Cerebellar nuclear complex (tissue), 1 donor: Measurements from ENCODE around the gene FAM81B.
A peak's percentile ranks its signal among the peaks of the same experiment; 100 is the strongest.
"Not testable (repeated sequence)": the region's sequence is repeated elsewhere in the genome, so short reads cannot be mapped to it uniquely, and the experiment has no call there.

Source experiments
- DNase-seq, 2 experiments: peaks; one replicate each; lab custom pipeline; 2025; lab: John Stamatoyannopoulos, UW

Gene FAM81B, protein sequence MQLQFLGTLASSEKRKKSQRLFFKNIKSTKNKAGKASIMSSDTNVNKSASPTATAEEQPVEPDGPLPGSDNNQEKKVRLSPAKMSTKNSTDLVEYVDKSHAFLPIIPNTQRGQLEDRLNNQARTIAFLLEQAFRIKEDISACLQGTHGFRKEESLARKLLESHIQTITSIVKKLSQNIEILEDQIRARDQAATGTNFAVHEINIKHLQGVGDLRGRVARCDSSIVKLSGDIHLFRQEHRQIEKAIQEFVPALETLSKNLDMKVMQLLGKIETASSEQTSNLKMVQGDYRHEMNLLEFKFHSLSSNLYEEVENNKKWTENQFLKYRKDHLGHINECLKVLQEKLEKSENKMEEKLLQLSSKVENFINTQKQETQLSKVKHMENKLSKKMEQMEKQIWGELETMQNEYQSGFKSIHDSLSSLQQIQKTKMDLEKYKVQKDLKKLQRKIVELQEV

DNA sequence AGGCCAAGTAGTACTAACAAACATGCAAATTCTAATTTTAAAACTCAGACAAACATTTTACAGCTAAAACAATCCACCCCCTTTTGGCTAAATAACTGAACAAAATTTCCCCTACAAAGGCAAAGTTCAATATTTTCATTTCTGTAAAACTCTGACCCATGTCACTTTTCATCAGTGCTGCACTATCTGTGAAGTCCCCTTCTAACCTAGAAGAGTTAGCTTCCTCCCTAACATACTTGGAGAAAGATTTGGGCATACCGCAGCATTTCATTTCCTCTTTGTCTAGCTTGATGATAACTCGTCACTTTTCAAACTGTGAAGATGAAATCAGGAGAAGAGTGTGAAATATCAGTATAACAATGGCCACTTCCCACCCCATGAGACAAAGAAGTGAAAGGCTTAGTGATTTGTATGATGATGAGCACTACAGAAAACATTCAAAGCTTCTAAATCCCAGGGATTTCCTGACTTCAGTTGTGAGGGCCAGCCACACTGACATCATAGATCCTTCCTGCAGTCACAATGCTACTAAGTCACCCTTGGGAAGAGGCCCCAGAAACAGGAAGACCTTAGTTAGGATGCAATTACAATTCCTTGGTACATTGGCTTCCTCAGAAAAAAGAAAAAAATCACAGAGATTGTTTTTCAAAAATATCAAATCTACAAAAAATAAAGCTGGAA, at the start of gene FAM81B:
Gene FAM81B, plus strand, starts transcription at position 555 of the 681 bp plus-strand sequence. Its CDS starts 24 bp downstream, at position 579.
- no peak for DNase-seq

GRCh38 chr5:95341444-95341843, 49.7 kb upstream of the FAM81B start:
- not testable (repeated sequence) for DNase-seq

GRCh38 chr5:95347506-95348120, 43.6 kb upstream of the FAM81B start:
- DNase-seq: peak; percentile 80 to 90

DNA sequence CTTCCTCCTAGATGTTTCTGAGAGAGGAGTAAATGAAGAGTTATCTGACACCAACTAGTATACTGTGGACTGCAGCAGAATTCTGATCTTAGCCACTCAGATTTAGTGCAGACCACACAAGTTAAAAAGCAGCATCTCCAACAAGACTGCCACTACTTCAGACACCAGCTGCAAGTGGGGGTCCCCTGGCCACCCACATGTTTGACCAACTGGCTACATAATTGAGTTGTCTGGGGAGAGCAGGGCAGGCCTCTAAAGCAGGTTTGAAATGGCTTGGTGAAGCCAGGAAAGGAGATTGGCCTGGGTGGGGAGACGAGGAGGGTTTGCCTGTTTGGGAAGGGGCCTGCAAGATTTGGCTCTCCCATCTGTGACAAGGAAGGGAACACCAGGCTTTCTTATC, 40.5 kb upstream of the FAM81B start:
- no peak for DNase-seq

- no peak for DNase-seq
Measured at GRCh38 chr5:95352691-95353090, 38.5 kb upstream of the FAM81B start.

DNA sequence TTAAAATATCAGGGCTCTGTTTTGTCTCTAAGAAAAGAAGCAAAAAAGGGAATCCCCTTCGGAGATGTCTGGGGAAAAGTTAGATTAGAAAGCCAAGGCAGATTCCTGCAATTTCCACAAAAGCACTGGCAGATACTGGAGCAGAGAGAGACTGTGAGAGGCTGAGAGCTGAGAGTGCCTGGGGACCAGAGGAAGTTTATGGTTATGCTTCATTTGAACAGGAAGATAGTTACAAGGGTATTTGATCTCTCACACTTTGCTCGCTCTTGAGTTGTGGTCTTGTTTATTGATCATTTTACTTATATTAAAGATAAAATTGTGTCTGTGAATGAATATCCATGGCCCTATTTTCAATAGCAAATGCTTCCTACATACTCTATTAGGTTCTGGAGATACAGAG, 32.8 kb upstream of the FAM81B start:
- no peak for DNase-seq

- DNase-seq: no peak
Measured at GRCh38 chr5:95358848-95359247, 32.3 kb upstream of the FAM81B start.

DNA sequence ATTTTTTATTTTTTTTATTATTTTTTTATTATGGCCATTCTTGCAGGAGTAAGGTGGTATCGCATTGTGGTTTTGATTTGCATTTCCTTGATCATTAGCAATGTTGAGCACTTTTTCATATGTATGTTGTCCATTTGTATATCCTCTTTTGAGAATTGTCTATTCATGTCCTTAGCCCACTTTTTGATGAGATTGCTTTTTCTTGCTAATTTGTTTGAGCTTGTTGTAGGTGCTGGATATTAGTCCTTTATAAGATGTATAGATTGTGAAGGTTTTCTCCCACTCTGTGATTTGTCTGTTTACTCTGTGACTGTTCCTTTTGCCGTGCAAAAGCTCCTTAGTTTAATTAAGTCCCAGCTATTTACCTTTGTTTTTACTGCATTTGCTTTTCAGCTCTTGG, 30.5 kb upstream of the FAM81B start:
- not testable (repeated sequence) for DNase-seq

GRCh38 chr5:95365302-95366095, 25.7 kb upstream of the FAM81B start:
- no peak for DNase-seq

DNA sequence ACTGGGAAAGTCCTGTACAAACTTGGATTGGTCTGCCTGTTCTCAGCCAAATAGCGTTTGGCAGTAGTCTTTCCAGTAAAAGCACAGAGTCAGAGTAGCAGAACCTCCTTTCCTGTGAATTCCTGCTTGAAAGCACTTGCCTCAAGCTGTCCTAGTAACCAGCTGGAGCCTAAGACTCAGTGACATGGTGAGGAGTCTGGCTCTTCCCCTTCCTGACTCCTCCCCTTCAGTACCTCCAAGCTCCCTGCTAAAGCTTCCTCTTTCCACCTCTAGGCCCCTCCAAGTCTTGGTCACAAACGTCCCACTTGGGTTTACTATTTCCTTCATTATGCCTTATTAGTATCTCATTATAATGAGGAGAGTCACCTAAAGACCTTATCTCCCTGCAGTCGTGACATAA, 21.4 kb upstream of the FAM81B start:
- DNase-seq: no peak

- DNase-seq: no peak
Measured at GRCh38 chr5:95374061-95374460, 17.1 kb upstream of the FAM81B start.

- DNase-seq: no peak
Measured at GRCh38 chr5:95375591-95375990, 15.6 kb upstream of the FAM81B start.

GRCh38 chr5:95379133-95379532, 12.0 kb upstream of the FAM81B start:
- no peak for DNase-seq

GRCh38 chr5:95380103-95380628, 11.0 kb upstream of the FAM81B start:
- DNase-seq: no peak

GRCh38 chr5:95382801-95383200, 8.4 kb upstream of the FAM81B start:
- no peak for DNase-seq

- DNase-seq: no peak
Measured at GRCh38 chr5:95384485-95385213, 6.5 kb upstream of the FAM81B start.

- no peak for DNase-seq
Measured at GRCh38 chr5:95385334-95385733, 5.8 kb upstream of the FAM81B start.

DNA sequence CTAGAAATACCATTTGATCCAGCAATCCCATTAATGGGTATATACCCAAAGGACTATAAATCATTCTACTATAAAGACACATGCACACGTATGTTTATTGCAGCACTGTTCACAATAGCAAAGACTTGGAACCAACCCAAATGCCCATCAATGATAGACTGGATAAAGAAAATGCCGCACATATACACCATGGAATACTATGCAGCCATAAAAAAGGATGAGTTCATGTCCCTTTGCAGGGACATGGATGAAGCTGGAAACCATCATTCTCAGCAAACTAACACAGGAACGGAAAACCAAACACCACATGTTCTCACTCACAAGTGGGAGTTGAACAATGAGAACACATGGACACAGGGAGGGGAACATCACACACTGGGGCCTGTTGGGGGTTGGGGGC, 799 bp downstream of the FAM81B start:
- not testable (repeated sequence) for DNase-seq

DNA sequence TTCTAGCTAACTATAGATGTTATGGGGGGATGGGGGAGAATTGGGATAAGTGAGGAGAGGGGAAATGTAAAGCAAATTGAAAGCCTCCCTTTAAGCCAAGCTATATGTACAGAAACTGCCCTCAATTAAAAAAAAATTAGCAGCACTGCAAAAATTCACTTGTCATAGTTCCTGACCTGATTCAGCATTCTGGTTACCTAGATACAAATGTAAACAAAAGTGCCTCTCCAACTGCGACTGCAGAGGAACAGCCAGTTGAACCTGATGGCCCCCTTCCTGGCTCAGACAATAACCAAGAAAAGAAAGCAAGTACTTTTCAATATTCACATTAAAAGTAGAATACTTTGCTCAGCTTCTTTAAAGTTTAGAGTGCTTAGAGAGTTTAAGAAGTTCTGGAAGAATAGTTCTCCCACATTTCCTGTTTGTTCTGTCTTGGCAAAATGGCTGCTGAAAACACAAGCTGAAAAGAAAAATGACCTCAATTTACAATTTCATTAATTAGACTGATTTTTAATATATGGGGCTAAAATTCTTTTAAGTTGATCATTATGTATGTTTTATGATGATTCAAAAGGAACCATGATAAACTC, 1.5 kb downstream of the FAM81B start:
- DNase-seq: no peak

GRCh38 chr5:95393279-95393678, 2.1 kb downstream of the FAM81B start:
- no peak for DNase-seq

GRCh38 chr5:95398989-95399388, 7.8 kb downstream of the FAM81B start:
- DNase-seq: no peak
